ENCODE results near the gene G6PC2.

G6PC2 gene

DNA sequence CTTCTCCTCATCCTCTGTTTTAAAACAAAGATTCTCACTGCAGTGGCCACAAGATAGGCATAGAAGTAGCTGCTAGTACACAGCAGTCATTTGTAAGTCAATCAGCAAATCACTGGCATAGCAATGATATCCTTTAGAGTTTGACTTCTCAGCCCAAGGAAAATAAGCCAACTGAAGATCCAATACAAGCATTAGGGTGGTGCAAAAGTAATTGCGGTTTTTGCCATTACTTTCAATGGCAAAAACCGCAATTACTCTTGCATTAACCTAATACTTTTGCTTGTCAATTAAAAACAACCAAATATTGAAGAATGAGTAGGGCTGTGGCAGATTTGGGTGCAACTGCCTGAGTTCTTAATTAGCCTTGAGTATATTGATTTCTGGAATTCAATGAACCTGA lies 2.8 kb downstream of the G6PC2 start:
- H3K79me2 ChIP-seq (ENCODE audit: low read length) = no peaks in the 10 kb centered on the region
- TF ChIP-seq EZH2phosphoT487 (IDR thresholded peaks at IDR 0.05; ENCODE audit: low read length) (no peak), EZH2 (optimal IDR thresholded peaks at IDR 0.05; ENCODE audit: low read depth, low read length) (no peak)
- no peaks in the 10 kb centered on the region for H3K9me3 ChIP-seq (replicated peaks; ENCODE audit: insufficient read depth, low read length)
- no peaks in the 10 kb centered on the region for H3F3A ChIP-seq (ENCODE audit: insufficient read depth, low read length)
- no peak overlapping the region for H3K27ac ChIP-seq (ENCODE audit: low read length)
- DNase-seq = no peak
- no peaks in the 10 kb centered on the region for H3K4me1 ChIP-seq (ENCODE audit: low read length)
- no peaks in the 10 kb centered on the region for H3K36me3 ChIP-seq (replicated peaks; ENCODE audit: insufficient read depth, low read length)
- H4K20me1 ChIP-seq (ENCODE audit: insufficient read depth, low read length) = no peaks in the 10 kb centered on the region
- H3K4me3 ChIP-seq (ENCODE audit: low read length) = no peak overlapping the region
- no peak overlapping the region for H3K9ac ChIP-seq (ENCODE audit: low read length)
- H2AFZ ChIP-seq (ENCODE audit: low read length) = no peak overlapping the region
- H3K4me2 ChIP-seq (ENCODE audit: low read depth, low read length) = no peak overlapping the region
- no peaks in the 10 kb centered on the region for H3K9me2 ChIP-seq (replicated peaks; ENCODE audit: insufficient read depth, low read length)
- H3K27me3 ChIP-seq (replicated peaks; ENCODE audit: insufficient read depth, low read length) = no peaks in the 10 kb centered on the region

DNA sequence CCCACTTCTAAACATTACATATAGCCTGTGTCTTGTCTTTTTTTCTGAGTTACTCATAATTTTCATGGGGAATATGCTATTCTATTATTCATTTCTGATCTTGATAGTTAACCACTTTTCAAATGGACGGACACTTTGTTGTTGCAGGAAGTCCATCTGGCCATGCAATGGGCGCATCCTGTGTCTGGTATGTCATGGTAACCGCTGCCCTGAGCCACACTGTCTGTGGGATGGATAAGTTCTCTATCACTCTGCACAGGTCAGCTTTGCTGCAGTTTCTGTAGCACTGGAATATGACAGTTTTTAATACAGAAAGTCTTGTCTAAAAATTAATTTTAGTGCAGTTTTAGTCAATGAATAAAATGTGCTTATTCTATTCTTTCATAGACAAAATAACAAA lies 3.3 kb downstream of the G6PC2 start:
- Histone ChIP-seq H3K9me3 (replicated peaks; ENCODE audit: insufficient read depth, low read length) (no peaks in the 10 kb centered on the region), H3K4me2 (ENCODE audit: low read depth, low read length) (no peak overlapping the region), H3K9ac (ENCODE audit: low read length) (no peak overlapping the region), H3K27ac (ENCODE audit: low read length) (no peak overlapping the region), H3K4me1 (ENCODE audit: low read length) (no peaks in the 10 kb centered on the region), H3K9me2 (replicated peaks; ENCODE audit: insufficient read depth, low read length) (no peaks in the 10 kb centered on the region), H3K79me2 (ENCODE audit: low read length) (no peaks in the 10 kb centered on the region), H3K27me3 (replicated peaks; ENCODE audit: insufficient read depth, low read length) (no peaks in the 10 kb centered on the region), H2AFZ (ENCODE audit: low read length) (no peak overlapping the region), H3K36me3 (replicated peaks; ENCODE audit: insufficient read depth, low read length) (no peaks in the 10 kb centered on the region), H3K4me3 (ENCODE audit: low read length) (no peak overlapping the region), H3F3A (ENCODE audit: insufficient read depth, low read length) (no peaks in the 10 kb centered on the region), H4K20me1 (ENCODE audit: insufficient read depth, low read length) (no peaks in the 10 kb centered on the region)
- TF ChIP-seq EZH2phosphoT487 (IDR thresholded peaks at IDR 0.05; ENCODE audit: low read length) = no peak
- TF ChIP-seq, protein P1, sequence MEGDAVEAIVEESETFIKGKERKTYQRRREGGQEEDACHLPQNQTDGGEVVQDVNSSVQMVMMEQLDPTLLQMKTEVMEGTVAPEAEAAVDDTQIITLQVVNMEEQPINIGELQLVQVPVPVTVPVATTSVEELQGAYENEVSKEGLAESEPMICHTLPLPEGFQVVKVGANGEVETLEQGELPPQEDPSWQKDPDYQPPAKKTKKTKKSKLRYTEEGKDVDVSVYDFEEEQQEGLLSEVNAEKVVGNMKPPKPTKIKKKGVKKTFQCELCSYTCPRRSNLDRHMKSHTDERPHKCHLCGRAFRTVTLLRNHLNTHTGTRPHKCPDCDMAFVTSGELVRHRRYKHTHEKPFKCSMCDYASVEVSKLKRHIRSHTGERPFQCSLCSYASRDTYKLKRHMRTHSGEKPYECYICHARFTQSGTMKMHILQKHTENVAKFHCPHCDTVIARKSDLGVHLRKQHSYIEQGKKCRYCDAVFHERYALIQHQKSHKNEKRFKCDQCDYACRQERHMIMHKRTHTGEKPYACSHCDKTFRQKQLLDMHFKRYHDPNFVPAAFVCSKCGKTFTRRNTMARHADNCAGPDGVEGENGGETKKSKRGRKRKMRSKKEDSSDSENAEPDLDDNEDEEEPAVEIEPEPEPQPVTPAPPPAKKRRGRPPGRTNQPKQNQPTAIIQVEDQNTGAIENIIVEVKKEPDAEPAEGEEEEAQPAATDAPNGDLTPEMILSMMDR (IDR thresholded peaks at IDR 0.05; ENCODE audit: low read length) = no peak
- TF ChIP-seq EZH2 (optimal IDR thresholded peaks at IDR 0.05; ENCODE audit: low read depth, low read length) = no peak
- DNase-seq = no peak

DNA sequence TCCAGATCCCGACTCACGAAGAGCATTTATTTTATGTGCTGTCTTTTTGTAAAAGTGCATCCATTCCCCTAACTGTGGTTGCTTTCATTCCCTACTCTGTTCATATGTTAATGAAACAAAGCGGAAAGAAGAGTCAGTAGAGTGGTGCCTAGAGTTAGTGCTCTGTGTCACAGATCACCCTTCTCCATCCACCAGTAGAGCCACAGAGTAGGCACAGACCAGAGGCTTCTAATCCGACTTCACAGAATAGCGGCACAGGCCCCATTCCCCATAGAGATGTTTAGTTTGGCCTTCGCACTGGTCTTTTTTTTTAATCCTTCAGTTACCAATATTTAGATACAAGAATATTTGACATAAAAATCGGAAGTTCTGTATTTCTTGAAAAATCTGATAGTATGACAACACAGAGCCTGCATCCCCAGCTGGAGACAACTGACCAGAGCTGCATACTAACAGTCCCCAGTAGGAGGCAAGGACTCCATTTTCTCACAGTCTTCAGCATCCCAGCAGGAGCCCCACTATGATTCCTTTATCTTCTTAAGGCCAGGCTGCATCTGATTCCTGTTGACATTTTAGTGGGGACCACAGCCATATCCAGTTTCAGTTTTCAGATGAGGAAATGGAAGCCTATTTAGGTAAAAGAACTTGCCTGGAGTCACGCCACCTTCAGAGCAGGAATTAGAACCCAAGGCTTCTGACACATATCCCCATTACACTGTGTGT lies 7.0 kb downstream of the G6PC2 start:
- no peak overlapping the region for H3K27ac ChIP-seq (ENCODE audit: low read length)
- H3K27me3 ChIP-seq (replicated peaks; ENCODE audit: insufficient read depth, low read length) = no peaks in the 10 kb centered on the region
- no peaks in the 10 kb centered on the region for H3K9me3 ChIP-seq (replicated peaks; ENCODE audit: insufficient read depth, low read length)
- no peak overlapping the region for H2AFZ ChIP-seq (ENCODE audit: low read length)
- H3K4me1 ChIP-seq (ENCODE audit: low read length) = no peaks in the 10 kb centered on the region
- no peaks in the 10 kb centered on the region for H3K9me2 ChIP-seq (replicated peaks; ENCODE audit: insufficient read depth, low read length)
- H3K4me3 ChIP-seq (ENCODE audit: low read length) = no peak overlapping the region
- H4K20me1 ChIP-seq (ENCODE audit: insufficient read depth, low read length) = no peaks in the 10 kb centered on the region
- no peaks in the 10 kb centered on the region for H3F3A ChIP-seq (ENCODE audit: insufficient read depth, low read length)
- H3K9ac ChIP-seq (ENCODE audit: low read length) = no peak overlapping the region
- no peak for DNase-seq
- TF ChIP-seq, protein P1 (IDR thresholded peaks at IDR 0.05; ENCODE audit: low read length) = no peak
- TF ChIP-seq EZH2 (optimal IDR thresholded peaks at IDR 0.05; ENCODE audit: low read depth, low read length) (no peak), EZH2phosphoT487 (IDR thresholded peaks at IDR 0.05; ENCODE audit: low read length) (no peak)
- no peak overlapping the region for H3K4me2 ChIP-seq (ENCODE audit: low read depth, low read length)
- no peaks in the 10 kb centered on the region for H3K36me3 ChIP-seq (replicated peaks; ENCODE audit: insufficient read depth, low read length)
- H3K79me2 ChIP-seq (ENCODE audit: low read length) = no peaks in the 10 kb centered on the region

DNA sequence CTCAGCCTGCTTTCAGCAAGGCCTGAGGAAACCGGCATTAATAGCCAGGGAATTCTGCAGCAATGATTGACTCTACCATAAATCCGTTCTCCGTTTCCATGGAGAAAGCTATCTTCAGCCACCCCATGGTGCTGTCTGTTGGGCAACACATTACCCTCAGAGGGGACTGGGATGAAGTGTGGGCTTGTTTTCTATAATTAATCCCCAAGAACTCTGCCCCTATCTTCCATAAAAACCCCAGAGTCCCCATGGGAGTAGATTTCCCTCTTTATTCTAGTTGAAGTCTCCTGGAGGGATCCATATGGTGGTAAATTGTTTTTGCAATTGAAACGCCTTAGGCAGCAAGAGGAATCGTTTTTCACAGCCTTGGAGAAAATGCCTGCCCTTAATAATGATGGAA lies 9.2 kb downstream of the G6PC2 start:
- no peaks in the 10 kb centered on the region for H3K27me3 ChIP-seq (replicated peaks; ENCODE audit: insufficient read depth, low read length)
- no peak for DNase-seq

More for the DNA sequence above, 9.2 kb downstream of the G6PC2 start:
- Histone ChIP-seq H3K9ac (ENCODE audit: low read length) (no peak overlapping the region), H3K36me3 (replicated peaks; ENCODE audit: insufficient read depth, low read length) (no peaks in the 10 kb centered on the region), H3K27ac (ENCODE audit: low read length) (no peak overlapping the region), H3K4me2 (ENCODE audit: low read depth, low read length) (no peak overlapping the region), H3K4me3 (ENCODE audit: low read length) (no peak overlapping the region), H3K79me2 (ENCODE audit: low read length) (no peaks in the 10 kb centered on the region), H3K9me2 (replicated peaks; ENCODE audit: insufficient read depth, low read length) (no peaks in the 10 kb centered on the region), H3K9me3 (replicated peaks; ENCODE audit: insufficient read depth, low read length) (no peaks in the 10 kb centered on the region), H3F3A (ENCODE audit: insufficient read depth, low read length) (no peaks in the 10 kb centered on the region), H4K20me1 (ENCODE audit: insufficient read depth, low read length) (no peaks in the 10 kb centered on the region), H3K4me1 (ENCODE audit: low read length) (no peaks in the 10 kb centered on the region), H2AFZ (ENCODE audit: low read length) (no peak overlapping the region)
- TF ChIP-seq EZH2phosphoT487 (IDR thresholded peaks at IDR 0.05; ENCODE audit: low read length) (no peak), EZH2 (optimal IDR thresholded peaks at IDR 0.05; ENCODE audit: low read depth, low read length) (no peak)
- TF ChIP-seq, protein P1 (IDR thresholded peaks at IDR 0.05; ENCODE audit: low read length) = no peak
